ENCODE data around the gene ERRFI1.

ERRFI1 gene

GRCh38 chr1:8003438-8004112 lies 22.5 kb downstream of the ERRFI1 start:
- no peak for DNase-seq

GRCh38 chr1:8002921-8003320 lies 23.2 kb downstream of the ERRFI1 start:
- DNase-seq = no peak

- DNase-seq = no peak
These were observed 23.7 kb downstream of the ERRFI1 start for GRCh38 chr1:8002329-8002910.

GRCh38 chr1:7995437-7995836 lies 30.7 kb downstream of the ERRFI1 start:
- no peak for DNase-seq

- DNase-seq = no peak
These were observed 31.3 kb downstream of the ERRFI1 start for GRCh38 chr1:7994827-7995226.

GRCh38 chr1:7993593-7994479 lies 32.3 kb downstream of the ERRFI1 start:
- DNase-seq = no peak

- DNase-seq = no peak
These were observed 33.2 kb downstream of the ERRFI1 start for GRCh38 chr1:7992885-7993284.

GRCh38 chr1:7991504-7992440 lies 34.3 kb downstream of the ERRFI1 start:
- no peak for DNase-seq

GRCh38 chr1:7989762-7990428 lies 36.2 kb downstream of the ERRFI1 start:
- no peak for DNase-seq

- no peak for DNase-seq
These were observed 37.5 kb downstream of the ERRFI1 start for GRCh38 chr1:7988576-7988975.

- no peak for DNase-seq
These were observed 38.6 kb downstream of the ERRFI1 start for GRCh38 chr1:7987528-7987927.

- no peak for DNase-seq
These were observed 40.1 kb downstream of the ERRFI1 start for GRCh38 chr1:7985851-7986612.

GRCh38 chr1:7984811-7985210 lies 41.3 kb downstream of the ERRFI1 start:
- no peak for DNase-seq

GRCh38 chr1:7983086-7983778 lies 42.9 kb downstream of the ERRFI1 start:
- no peak for DNase-seq

- no peak for DNase-seq
These were observed 45.1 kb downstream of the ERRFI1 start for GRCh38 chr1:7980984-7981383.

GRCh38 chr1:7975212-7975865 lies 50.8 kb downstream of the ERRFI1 start:
- DNase-seq = peak; percentile 47

- no peak for DNase-seq
These were observed 53.0 kb downstream of the ERRFI1 start for GRCh38 chr1:7973086-7973485.

GRCh38 chr1:7972285-7972684 lies 53.8 kb downstream of the ERRFI1 start:
- no peak for DNase-seq

GRCh38 chr1:7971024-7971423 lies 55.1 kb downstream of the ERRFI1 start:
- DNase-seq = no peak

GRCh38 chr1:7970246-7970645 lies 55.9 kb downstream of the ERRFI1 start:
- no peak for DNase-seq
